Esophagus muscularis mucosa (tissue), 4 donors: Measurements from ENCODE around the gene USP27X.

Experiments used
- CTCF ChIP-seq, 3 experiments: fragments of 200-600 bp in 2 of 3; fragments of 450-650 bp in 1 of 3; sonication (generic) in 2 of 3; IDR thresholded peaks; one replicate each; pipeline ENCODE4 v1.5.1; 2017 to 2019; ENCODE audit warnings: antibody characterized with exemption in 3 of 3, mild to moderate bottlenecking in 2 of 3, moderate library complexity in 1 of 3
- EP300 ChIP-seq: sonication (generic); formaldehyde crosslinking; IDR thresholded peaks from one replicate; pipeline ENCODE4 v1.6.1; 2017; ENCODE audit warnings: antibody characterized with exemption
- POLR2A ChIP-seq: fragments of 450-650 bp; IDR thresholded peaks from one replicate; pipeline ENCODE4 v1.6.1; 2017; ENCODE audit warnings: antibody characterized with exemption, moderate library complexity, mild to moderate bottlenecking, low read depth
- POLR2AphosphoS5 ChIP-seq, 2 donors: sonication (generic); formaldehyde crosslinking; IDR thresholded peaks; one replicate each; pipeline ENCODE4 v1.6.1; 2017; ENCODE audit warnings: antibody characterized with exemption in 2 of 2

- TF ChIP-seq EP300 (no peak), POLR2A (no peak), CTCF (IDR thresholded peaks at IDR 0.05) (peak; percentile 43 to 62 (median 60)), POLR2AphosphoS5 (IDR thresholded peaks at IDR 0.05) (no peak)
Observed at GRCh38 chrX:49838374-49838773, 40.9 kb upstream of the USP27X start.
